ENCODE measurements around the gene OSBPL3.

GRCh38 chr7:24748521-24748920, 231.5 kb downstream of the OSBPL3 start:
- TF ChIP-seq EZH2 (IDR thresholded peaks at IDR 0.05; ENCODE audit: insufficient read depth, poor library complexity, severe bottlenecking) (no peak), EZH2phosphoT487 (IDR thresholded peaks at IDR 0.05; ENCODE audit: insufficient read depth, low read depth) (no peak)

All from GM23248 (cell line).